Panc1 (cell line): ENCODE results near the gene PTGER4. TPM values are rescaled to one million over a fixed set of nuclear protein-coding genes. Genes with fewer than 3 reads are reported as not detected.

Experiments used
- ATAC-seq: fragments of 200-7000 bp; cut with Tn5 transposase; 2 replicates; pipeline ENCODE4 v1.9.1; 2020; ENCODE audit warnings: mild to moderate bottlenecking, moderate library complexity
- BruUV-seq: library from RNA; stranded (reverse); fragments of 400-500 nt; replicated peaks from 2 replicates; lab custom pipeline; 2021; lab: Mats Ljungman, UMichigan
- CTCF ChIA-PET: fragments of 300-600 bp; sonication (Branson Sonifier 250); formaldehyde crosslinking; loops from one replicate; lab custom pipeline; 2022; ENCODE audit warnings: antibody characterized with exemption; lab: Charles Lee
- POLR2A ChIA-PET: fragments of 300-600 bp; sonication (Branson Sonifier 250); formaldehyde crosslinking; loops from one replicate; lab custom pipeline; 2022; ENCODE audit warnings: antibody characterized with exemption; lab: Charles Lee
- DNase-seq: peaks from one replicate; pipeline ENCODE4 v3.0.0-alpha.2; 2010; ENCODE audit warnings: low read depth, low spot score
- H3K27ac ChIP-seq: 2 replicates; pipeline ENCODE4 v1.5.1; 2011; ENCODE audit warnings: mild to moderate bottlenecking, low read length, inconsistent platforms
- H3K27me3 ChIP-seq: fragments of 200-500 bp; sonication (Bioruptor generic); 2 replicates; pipeline ENCODE4 v1.6.0; 2014; ENCODE audit warnings: low read length, inconsistent platforms; ENCODE audit not compliant: control insufficient read depth, insufficient read depth
- H3K36me3 ChIP-seq: fragments of 200-500 bp; sonication (Bioruptor generic); 2 replicates; pipeline ENCODE4 v1.5.1; 2014; ENCODE audit warnings: inconsistent platforms, mild to moderate bottlenecking, low read length, moderate library complexity; ENCODE audit not compliant: control insufficient read depth, insufficient read depth
- H3K4me1 ChIP-seq: 2 replicates; pipeline ENCODE4 v1.5.1; 2011; ENCODE audit warnings: inconsistent platforms, mild to moderate bottlenecking, low read length, moderate library complexity; ENCODE audit not compliant: control insufficient read depth, insufficient read depth
- H3K4me3 ChIP-seq, 2 experiments: 2 replicates each; pipeline ENCODE4 v1.5.1; 2011 to 2012; ENCODE audit warnings: low read depth in 2 of 2, low read length in 2 of 2, mild to moderate bottlenecking in 2 of 2, inconsistent platforms in 1 of 2, moderate library complexity in 1 of 2
- H3K9me3 ChIP-seq: fragments of 200-500 bp; sonication (Bioruptor generic); 2 replicates; pipeline ENCODE4 v1.5.1; 2014; ENCODE audit warnings: low read depth, mild to moderate bottlenecking, inconsistent platforms, low read length, moderate library complexity; ENCODE audit not compliant: control insufficient read depth, insufficient read depth
- CTCF ChIP-seq: fragments of 450-650 bp; IDR thresholded peaks from 2 replicates; pipeline ENCODE4 v1.5.1; 2017; ENCODE audit warnings: mild to moderate bottlenecking
- POLR2AphosphoS5 ChIP-seq: IDR thresholded peaks from 2 replicates; pipeline ENCODE4 v1.6.1; 2012; ENCODE audit warnings: mild to moderate bottlenecking, low read depth, low read length, moderate library complexity
- REST ChIP-seq, 2 experiments: IDR thresholded peaks; 2 replicates each; pipeline ENCODE4 v1.6.1; 2011 to 2012; ENCODE audit warnings: low read depth in 2 of 2, control low read depth in 1 of 2, low read length in 1 of 2, mild to moderate bottlenecking in 1 of 2, moderate library complexity in 1 of 2; ENCODE audit not compliant: insufficient read depth in 1 of 2
- SIN3A ChIP-seq: IDR thresholded peaks from 2 replicates; pipeline ENCODE4 v1.6.1; 2012; ENCODE audit warnings: low read depth, mild to moderate bottlenecking, low read length, moderate library complexity, borderline replicate concordance; ENCODE audit not compliant: insufficient read depth
- TCF7L2 ChIP-seq: IDR thresholded peaks from 2 replicates; pipeline ENCODE4 v1.6.1; 2011; ENCODE audit warnings: mild to moderate bottlenecking, low read depth, low read length, inconsistent platforms
- in situ Hi-C: cut with HindIII; loops from 2 replicates; pipeline ENCODE4 v1.10.0; 2016; ENCODE audit warnings: low sequenced_read_pairs, low pct_unique_long_range_greater_than_20kb
- intact Hi-C: fragments of 100-400 bp; cut with micrococcal nuclease; formaldehyde crosslinking; loops from one replicate; pipeline ENCODE4 v1.10.0; 2022; ENCODE audit not compliant: unreplicated experiment
- total RNA-seq: library from RNA; stranded (reverse); gene quantifications from one replicate; pipeline ENCODE4 v1.2.1, GENCODE V29; 2021; ENCODE audit not compliant: unreplicated experiment

Gene PTGER4
- total RNA-seq, 1 experiment from 2014 or later: 20.0 TPM

- H3K36me3 ChIP-seq: no peaks in the 10 kb centered on the region
- no peak overlapping the region for H3K27ac ChIP-seq
- POLR2A ChIA-PET: no interaction called here
- DNase-seq (no peak), ATAC-seq (peak; percentile 82; the same call in 1 of the 2 replicates)
- intact Hi-C loops: no loop called here
- no TSS peak for BruUV-seq
- peak; percentile 63 for TF ChIP-seq CTCF
- no peak for TF ChIP-seq REST (IDR thresholded peaks at IDR 0.05; ENCODE audit: insufficient read depth in 1 of 2, low read depth in 2 of 2, low read length in 1 of 2)
- H3K27me3 ChIP-seq: no peaks in the 10 kb centered on the region
- peaks cover 5% of the 10 kb centered on the region; the same call in 1 of the 2 replicates for H3K4me1 ChIP-seq
- CTCF ChIA-PET: no interaction called here
- in situ Hi-C loops: no loop called here
- no peak overlapping the region for H3K4me3 ChIP-seq
- H3K9me3 ChIP-seq: no peaks in the 10 kb centered on the region
Measured at GRCh38 chr5:40716000-40716399, 36.3 kb downstream of the PTGER4 start.

GRCh38 chr5:40716590-40716989 lies 36.9 kb downstream of the PTGER4 start:
- Histone ChIP-seq H3K4me1 (peaks cover 5% of the 10 kb centered on the region; the same call in 1 of the 2 replicates), H3K27ac (no peak overlapping the region), H3K9me3 (no peaks in the 10 kb centered on the region), H3K4me3 (no peak overlapping the region), H3K27me3 (no peaks in the 10 kb centered on the region), H3K36me3 (no peaks in the 10 kb centered on the region)
- intact Hi-C loops: no loop called here
- BruUV-seq: no TSS peak
- in situ Hi-C loops: no loop called here
- TF ChIP-seq TCF7L2 (no peak), POLR2AphosphoS5 (no peak), SIN3A (no peak), REST (IDR thresholded peaks at IDR 0.05; ENCODE audit: insufficient read depth in 1 of 2, low read depth in 2 of 2, low read length in 1 of 2) (no peak), CTCF (no peak)
- no peak for ATAC-seq
- CTCF ChIA-PET: interaction anchor here (0.6 kb wide), 1 partner anchor 27 kb away, joined by 7 read pairs; no protein-coding TSS in a partner anchor
- no peak for DNase-seq
- POLR2A ChIA-PET: interaction anchor here (0.5 kb wide), 1 partner anchor 319 kb away, joined by 4 read pairs; no protein-coding TSS in a partner anchor
